Loucy (cell line): ENCODE measurements around the gene ACTN1.

Experiments used
- H2AFZ ChIP-seq: fragments of 200-600 bp; sonication (generic); 2 replicates; pipeline ENCODE4 v1.6.0; 2016; ENCODE audit warnings: antibody characterized with exemption, mild to moderate bottlenecking, low read length, moderate library complexity
- H3F3A ChIP-seq: fragments of 200-600 bp; 2 replicates; pipeline ENCODE4 v1.6.0; 2016; ENCODE audit warnings: antibody characterized with exemption, low read depth, mild to moderate bottlenecking
- H3K27me3 ChIP-seq: fragments of 200-600 bp; sonication (generic); 2 replicates; pipeline ENCODE4 v1.6.1; 2014; ENCODE audit warnings: low read length, mild to moderate bottlenecking; ENCODE audit not compliant: insufficient read depth, poor library complexity, severe bottlenecking
- H3K36me3 ChIP-seq: fragments of 200-600 bp; sonication (generic); 2 replicates; pipeline ENCODE4 v1.6.1; 2016; ENCODE audit warnings: low read length; ENCODE audit not compliant: insufficient read depth
- H3K4me1 ChIP-seq: fragments of 200-600 bp; sonication (generic); 2 replicates; pipeline ENCODE4 v1.5.1; 2014; ENCODE audit warnings: low read length, mild to moderate bottlenecking; ENCODE audit not compliant: insufficient read depth, poor library complexity, severe bottlenecking
- H3K4me2 ChIP-seq: fragments of 200-600 bp; sonication (generic); 2 replicates; pipeline ENCODE4 v1.6.0; 2014; ENCODE audit warnings: antibody characterized with exemption, low read length, low read depth, mild to moderate bottlenecking; ENCODE audit not compliant: poor library complexity, severe bottlenecking
- H3K4me3 ChIP-seq: fragments of 200-600 bp; sonication (generic); 2 replicates; pipeline ENCODE4 v1.5.1; 2014; ENCODE audit warnings: low read length, mild to moderate bottlenecking, mixed read lengths; ENCODE audit not compliant: poor library complexity, severe bottlenecking
- H3K79me2 ChIP-seq: fragments of 200-600 bp; sonication (generic); 2 replicates; pipeline ENCODE4 v1.6.1; 2014; ENCODE audit warnings: low read length; ENCODE audit not compliant: insufficient read depth
- H3K9ac ChIP-seq: fragments of 200-600 bp; sonication (generic); 2 replicates; pipeline ENCODE4 v1.6.0; 2014; ENCODE audit warnings: mild to moderate bottlenecking, low read depth, low read length, moderate library complexity; ENCODE audit not compliant: poor library complexity, severe bottlenecking
- H3K9me2 ChIP-seq: fragments of 200-600 bp; sonication (generic); replicated peaks from 2 replicates; pipeline ENCODE4 v1.6.1; 2016; ENCODE audit warnings: low read depth, low read length, mixed read lengths
- H3K9me3 ChIP-seq: fragments of 200-600 bp; sonication (generic); 2 replicates; pipeline ENCODE4 v1.6.1; 2014; ENCODE audit warnings: mild to moderate bottlenecking, antibody characterized with exemption, low read length, low read depth; ENCODE audit not compliant: insufficient read depth
- H4K20me1 ChIP-seq: fragments of 200-600 bp; sonication (generic); 2 replicates; pipeline ENCODE4 v1.6.0; 2014; ENCODE audit warnings: antibody characterized with exemption, low read length, mild to moderate bottlenecking; ENCODE audit not compliant: insufficient read depth, poor library complexity, severe bottlenecking
- EZH2phosphoT487 ChIP-seq: fragments of 200-600 bp; IDR thresholded peaks from 2 replicates; pipeline ENCODE4 v1.6.1; 2018; ENCODE audit warnings: antibody characterized with exemption, mild to moderate bottlenecking, moderate library complexity, borderline replicate concordance
- TF ChIP-seq, protein P1 (sequence below): fragments of 200-600 bp; sonication (generic); conservative IDR thresholded peaks from 2 replicates; pipeline ENCODE4 v1.5.1; 2014; ENCODE audit warnings: mild to moderate bottlenecking, antibody characterized with exemption, low read length

Gene ACTN1

DNA sequence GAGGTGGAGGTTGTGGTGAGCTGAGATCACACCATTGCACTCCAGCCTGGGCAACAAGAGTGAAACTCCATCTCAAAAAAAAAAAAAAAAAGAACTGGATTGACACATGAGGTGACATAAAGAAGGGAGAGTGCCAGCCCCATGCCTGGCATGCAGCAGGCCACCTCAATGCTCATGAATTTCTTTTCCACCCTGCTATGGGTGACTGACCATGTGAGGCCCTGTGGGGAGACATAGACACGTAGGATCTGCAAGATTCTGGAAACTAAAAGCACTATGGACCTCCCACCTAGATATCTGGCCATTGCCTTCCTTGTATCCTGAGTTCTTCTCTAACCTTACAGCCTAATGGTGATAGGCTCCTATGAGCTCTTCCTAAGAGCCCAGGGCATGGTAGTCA, 5.6 kb upstream of the ACTN1 start:
- Histone ChIP-seq H4K20me1 (no peaks in the 10 kb centered on the region), H3K4me1 (peaks cover 20% of the 10 kb centered on the region), H3K79me2 (no peaks in the 10 kb centered on the region), H3K36me3 (no peaks in the 10 kb centered on the region), H3K27me3 (no peaks in the 10 kb centered on the region), H3K4me2 (no peak overlapping the region), H3K9me3 (no peaks in the 10 kb centered on the region), H3K4me3 (no peak overlapping the region), H2AFZ (no peak overlapping the region), H3F3A (no peaks in the 10 kb centered on the region), H3K9me2 (no peaks in the 10 kb centered on the region), H3K9ac (no peak overlapping the region)
- no peak for TF ChIP-seq EZH2phosphoT487
- TF ChIP-seq, protein P1, sequence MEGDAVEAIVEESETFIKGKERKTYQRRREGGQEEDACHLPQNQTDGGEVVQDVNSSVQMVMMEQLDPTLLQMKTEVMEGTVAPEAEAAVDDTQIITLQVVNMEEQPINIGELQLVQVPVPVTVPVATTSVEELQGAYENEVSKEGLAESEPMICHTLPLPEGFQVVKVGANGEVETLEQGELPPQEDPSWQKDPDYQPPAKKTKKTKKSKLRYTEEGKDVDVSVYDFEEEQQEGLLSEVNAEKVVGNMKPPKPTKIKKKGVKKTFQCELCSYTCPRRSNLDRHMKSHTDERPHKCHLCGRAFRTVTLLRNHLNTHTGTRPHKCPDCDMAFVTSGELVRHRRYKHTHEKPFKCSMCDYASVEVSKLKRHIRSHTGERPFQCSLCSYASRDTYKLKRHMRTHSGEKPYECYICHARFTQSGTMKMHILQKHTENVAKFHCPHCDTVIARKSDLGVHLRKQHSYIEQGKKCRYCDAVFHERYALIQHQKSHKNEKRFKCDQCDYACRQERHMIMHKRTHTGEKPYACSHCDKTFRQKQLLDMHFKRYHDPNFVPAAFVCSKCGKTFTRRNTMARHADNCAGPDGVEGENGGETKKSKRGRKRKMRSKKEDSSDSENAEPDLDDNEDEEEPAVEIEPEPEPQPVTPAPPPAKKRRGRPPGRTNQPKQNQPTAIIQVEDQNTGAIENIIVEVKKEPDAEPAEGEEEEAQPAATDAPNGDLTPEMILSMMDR = no peak

DNA sequence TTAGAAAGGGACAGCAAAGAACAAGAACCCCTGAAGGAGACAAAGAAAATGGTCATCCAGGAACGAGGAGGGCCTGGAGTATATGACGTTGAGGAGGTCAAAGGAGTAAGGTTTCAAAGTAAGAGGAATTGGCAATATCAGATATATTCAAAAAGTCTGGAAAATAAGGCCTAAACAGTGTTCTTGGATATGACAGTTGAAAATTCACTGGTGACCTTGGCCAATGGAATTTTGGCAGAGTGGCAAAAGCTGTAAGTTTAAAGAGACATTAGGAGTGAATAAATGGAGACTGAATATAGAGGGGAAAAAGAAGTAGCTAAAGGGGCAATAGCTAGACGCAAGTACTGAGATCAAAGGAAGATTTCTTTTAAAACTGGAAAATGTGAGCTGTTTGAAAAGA, 4.1 kb upstream of the ACTN1 start:
- Histone ChIP-seq H3K27me3 (peaks cover 4% of the 10 kb centered on the region), H3K9me3 (no peaks in the 10 kb centered on the region), H3K4me3 (no peak overlapping the region), H3K9ac (no peak overlapping the region), H4K20me1 (no peaks in the 10 kb centered on the region), H3K36me3 (no peaks in the 10 kb centered on the region), H3F3A (no peaks in the 10 kb centered on the region), H3K4me1 (peaks cover 12% of the 10 kb centered on the region), H2AFZ (no peak overlapping the region), H3K79me2 (peaks cover 4% of the 10 kb centered on the region), H3K4me2 (no peak overlapping the region), H3K9me2 (no peaks in the 10 kb centered on the region)
- TF ChIP-seq, protein P1 = no peak
- no peak for TF ChIP-seq EZH2phosphoT487

DNA sequence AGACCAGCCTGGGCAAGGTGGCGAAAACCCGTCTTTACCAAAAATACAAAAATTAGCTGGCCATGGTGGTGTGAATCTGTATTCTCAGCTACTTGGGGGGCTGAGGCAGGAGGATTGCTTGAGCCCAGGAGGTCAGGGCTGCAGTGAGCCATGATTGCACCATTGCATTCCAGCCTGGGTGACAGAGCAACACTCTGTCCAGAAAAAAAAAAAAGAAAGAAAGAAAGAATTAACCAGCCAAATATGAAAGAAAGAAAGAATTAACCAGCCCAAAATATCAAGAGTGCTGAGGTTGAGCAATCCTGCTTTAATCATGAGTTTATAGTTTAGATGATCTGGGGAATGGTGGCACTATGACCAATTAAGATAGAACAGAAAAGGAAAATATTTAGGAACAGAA, 3.5 kb upstream of the ACTN1 start:
- peaks cover 7% of the 10 kb centered on the region for H3K27me3 ChIP-seq
- H3K36me3 ChIP-seq = no peaks in the 10 kb centered on the region
- peaks cover 10% of the 10 kb centered on the region for H3K4me1 ChIP-seq
- H3K9ac ChIP-seq = no peak overlapping the region
- no peaks in the 10 kb centered on the region for H4K20me1 ChIP-seq
- H3K4me3 ChIP-seq = no peak overlapping the region
- peaks cover 10% of the 10 kb centered on the region for H3K79me2 ChIP-seq
- no peaks in the 10 kb centered on the region for H3F3A ChIP-seq
- no peaks in the 10 kb centered on the region for H3K9me3 ChIP-seq
- no peak overlapping the region for H2AFZ ChIP-seq
- TF ChIP-seq, protein P1 = no peak
- TF ChIP-seq EZH2phosphoT487 = no peak
- no peaks in the 10 kb centered on the region for H3K9me2 ChIP-seq
- H3K4me2 ChIP-seq = no peak overlapping the region
